ENCODE data around the gene ARHGAP8.

DNA sequence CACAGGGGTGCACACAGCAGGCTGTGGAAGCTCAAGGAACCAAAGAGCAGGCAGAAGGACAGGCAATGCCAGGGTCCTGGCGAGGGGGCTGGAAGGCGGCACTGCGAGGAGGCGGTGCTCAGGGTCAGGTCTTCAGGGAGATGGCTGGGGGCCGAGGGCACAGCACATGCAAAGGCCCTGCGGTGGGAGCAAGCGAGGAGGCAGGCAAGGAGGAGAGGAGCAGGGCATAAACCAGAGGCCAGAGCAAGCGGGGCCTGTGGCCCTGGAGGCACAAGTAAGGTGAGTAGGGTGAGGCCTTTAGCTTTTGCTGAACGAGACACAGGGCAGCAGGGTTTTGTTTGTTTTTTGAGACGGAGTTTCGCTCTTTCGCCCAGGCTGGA is 126.9 kb downstream of the ARHGAP8 start:
- TF ChIP-seq, protein P1, sequence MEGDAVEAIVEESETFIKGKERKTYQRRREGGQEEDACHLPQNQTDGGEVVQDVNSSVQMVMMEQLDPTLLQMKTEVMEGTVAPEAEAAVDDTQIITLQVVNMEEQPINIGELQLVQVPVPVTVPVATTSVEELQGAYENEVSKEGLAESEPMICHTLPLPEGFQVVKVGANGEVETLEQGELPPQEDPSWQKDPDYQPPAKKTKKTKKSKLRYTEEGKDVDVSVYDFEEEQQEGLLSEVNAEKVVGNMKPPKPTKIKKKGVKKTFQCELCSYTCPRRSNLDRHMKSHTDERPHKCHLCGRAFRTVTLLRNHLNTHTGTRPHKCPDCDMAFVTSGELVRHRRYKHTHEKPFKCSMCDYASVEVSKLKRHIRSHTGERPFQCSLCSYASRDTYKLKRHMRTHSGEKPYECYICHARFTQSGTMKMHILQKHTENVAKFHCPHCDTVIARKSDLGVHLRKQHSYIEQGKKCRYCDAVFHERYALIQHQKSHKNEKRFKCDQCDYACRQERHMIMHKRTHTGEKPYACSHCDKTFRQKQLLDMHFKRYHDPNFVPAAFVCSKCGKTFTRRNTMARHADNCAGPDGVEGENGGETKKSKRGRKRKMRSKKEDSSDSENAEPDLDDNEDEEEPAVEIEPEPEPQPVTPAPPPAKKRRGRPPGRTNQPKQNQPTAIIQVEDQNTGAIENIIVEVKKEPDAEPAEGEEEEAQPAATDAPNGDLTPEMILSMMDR (IDR thresholded peaks at IDR 0.05; ENCODE audit: insufficient read depth, low read length) = no peak
- TF ChIP-seq POLR2AphosphoS5 (IDR thresholded peaks at IDR 0.05; ENCODE audit: low read depth) = no peak
- TF ChIP-seq SPI1 (IDR thresholded peaks at IDR 0.05; ENCODE audit: borderline replicate concordance, low read depth) = no peak
- TF ChIP-seq, protein P2, sequence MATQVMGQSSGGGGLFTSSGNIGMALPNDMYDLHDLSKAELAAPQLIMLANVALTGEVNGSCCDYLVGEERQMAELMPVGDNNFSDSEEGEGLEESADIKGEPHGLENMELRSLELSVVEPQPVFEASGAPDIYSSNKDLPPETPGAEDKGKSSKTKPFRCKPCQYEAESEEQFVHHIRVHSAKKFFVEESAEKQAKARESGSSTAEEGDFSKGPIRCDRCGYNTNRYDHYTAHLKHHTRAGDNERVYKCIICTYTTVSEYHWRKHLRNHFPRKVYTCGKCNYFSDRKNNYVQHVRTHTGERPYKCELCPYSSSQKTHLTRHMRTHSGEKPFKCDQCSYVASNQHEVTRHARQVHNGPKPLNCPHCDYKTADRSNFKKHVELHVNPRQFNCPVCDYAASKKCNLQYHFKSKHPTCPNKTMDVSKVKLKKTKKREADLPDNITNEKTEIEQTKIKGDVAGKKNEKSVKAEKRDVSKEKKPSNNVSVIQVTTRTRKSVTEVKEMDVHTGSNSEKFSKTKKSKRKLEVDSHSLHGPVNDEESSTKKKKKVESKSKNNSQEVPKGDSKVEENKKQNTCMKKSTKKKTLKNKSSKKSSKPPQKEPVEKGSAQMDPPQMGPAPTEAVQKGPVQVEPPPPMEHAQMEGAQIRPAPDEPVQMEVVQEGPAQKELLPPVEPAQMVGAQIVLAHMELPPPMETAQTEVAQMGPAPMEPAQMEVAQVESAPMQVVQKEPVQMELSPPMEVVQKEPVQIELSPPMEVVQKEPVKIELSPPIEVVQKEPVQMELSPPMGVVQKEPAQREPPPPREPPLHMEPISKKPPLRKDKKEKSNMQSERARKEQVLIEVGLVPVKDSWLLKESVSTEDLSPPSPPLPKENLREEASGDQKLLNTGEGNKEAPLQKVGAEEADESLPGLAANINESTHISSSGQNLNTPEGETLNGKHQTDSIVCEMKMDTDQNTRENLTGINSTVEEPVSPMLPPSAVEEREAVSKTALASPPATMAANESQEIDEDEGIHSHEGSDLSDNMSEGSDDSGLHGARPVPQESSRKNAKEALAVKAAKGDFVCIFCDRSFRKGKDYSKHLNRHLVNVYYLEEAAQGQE (IDR thresholded peaks at IDR 0.05; ENCODE audit: insufficient replicate concordance, low read depth) = no peak
- no peak for TF ChIP-seq GABPA (IDR thresholded peaks at IDR 0.05; ENCODE audit: low read depth)

Measured in HL-60 (cell line).